Spleen (tissue), 11 donors: ENCODE data around the gene CSHL1. TPM values are rescaled to one million over a fixed set of nuclear protein-coding genes. Genes with fewer than 3 reads are reported as not detected.
A peak's percentile ranks its signal among the peaks of the same experiment; 100 is the strongest.

Experiments used
- DNase-seq: peaks from one replicate; pipeline ENCODE4 v3.0.0-alpha.2; 2020
- H3K27ac ChIP-seq, 8 donors: fragments of 200-600 bp; sonication (generic) in 7 of 8; 1 replicate in 4 of 8; 2 replicates in 4 of 8; pipeline versions ENCODE4 v1.5.0 to v1.8.0; 2016 to 2021; ENCODE audit warnings: inconsistent platforms in 4 of 8, mild to moderate bottlenecking in 4 of 8, moderate library complexity in 1 of 8
- H3K27me3 ChIP-seq, 7 donors: fragments of 200-600 bp; sonication (generic) in 6 of 7; replicated peaks in 1 of 7; 1 replicate in 4 of 7; 2 replicates in 3 of 7; pipeline versions ENCODE4 v1.5.0 to v1.8.0; 2016 to 2021; ENCODE audit warnings: inconsistent platforms in 3 of 7, mild to moderate bottlenecking in 1 of 7
- H3K36me3 ChIP-seq, 6 donors: fragments of 200-600 bp; sonication (generic) in 5 of 6; 1 replicate in 4 of 6; 2 replicates in 2 of 6; pipeline versions ENCODE4 v1.5.0 to v1.8.0; 2016 to 2021; ENCODE audit warnings: inconsistent platforms in 2 of 6
- H3K4me1 ChIP-seq, 6 donors: fragments of 200-600 bp; sonication (generic) in 5 of 6; 1 replicate in 3 of 6; 2 replicates in 3 of 6; pipeline versions ENCODE4 v1.5.0 to v1.8.0; 2016 to 2021; ENCODE audit warnings: inconsistent platforms in 3 of 6
- H3K4me3 ChIP-seq, 8 donors: fragments of 200-600 bp; sonication (generic) in 7 of 8; 1 replicate in 4 of 8; 2 replicates in 4 of 8; pipeline versions ENCODE4 v1.5.0 to v1.8.0; 2016 to 2021; ENCODE audit warnings: inconsistent platforms in 4 of 8, mild to moderate bottlenecking in 4 of 8, moderate library complexity in 2 of 8
- H3K9me3 ChIP-seq, 8 donors: fragments of 200-600 bp; sonication (generic) in 7 of 8; 1 replicate in 4 of 8; 2 replicates in 4 of 8; pipeline versions ENCODE4 v1.5.0 to v1.8.0; 2016 to 2021; ENCODE audit warnings: inconsistent platforms in 4 of 8
- CTCF ChIP-seq, 11 experiments: fragments of 200-600 bp in 7 of 11; fragments of 450-650 bp in 4 of 11; sonication (generic) in 4 of 11; IDR thresholded peaks in 8 of 11; conservative IDR thresholded peaks in 3 of 11; 1 replicate in 7 of 11; 2 replicates in 4 of 11; pipeline versions ENCODE4 v1.4.0 to v1.8.0; 2016 to 2021; ENCODE audit warnings: antibody characterized with exemption in 11 of 11, inconsistent platforms in 4 of 11, mild to moderate bottlenecking in 1 of 11
- POLR2A ChIP-seq, 3 donors: fragments of 450-650 bp; IDR thresholded peaks; one replicate each; pipeline ENCODE4 v1.5.1; 2017; ENCODE audit warnings: antibody characterized with exemption in 3 of 3, mild to moderate bottlenecking in 1 of 3
- POLR2AphosphoS5 ChIP-seq, 3 donors: sonication (generic); formaldehyde crosslinking; IDR thresholded peaks; one replicate each; pipeline ENCODE4 v1.5.1; 2017; ENCODE audit warnings: antibody characterized with exemption in 3 of 3
- WGBS, 5 donors: extraction: QIAGEN DNeasy Blood & Tissue Kit in 3 of 5; methylation state at CpG; one replicate each; pipeline versions ENCODE4 v1.1.5 to v1.1.7; 2013 to 2018; 5-methylcytosine and 5-hydroxymethylcytosine counted together
- intact Hi-C: fragments of 100-400 bp; cut with DNase I; formaldehyde crosslinking; loops from one replicate; pipeline ENCODE4 v1.15.0; 2023; ENCODE audit warnings: low total_unique reads
- polyA plus RNA-seq, 3 donors: library from polyadenylated mRNA; stranded (reverse); fragments of 200-250 nt; gene quantifications; one replicate each; pipeline ENCODE4 v1.2.1, GENCODE V29; 2013
- total RNA-seq, 7 donors: library from RNA; depleted of rRNA in 3 of 7; stranded (reverse); fragments of >200 nt in 3 of 7; fragmentation: NEBNext Ultra II Directional in 4 of 7; extraction: Animal tissue kit (Norgen Biotek cat#: 25700) in 4 of 7; gene quantifications; one replicate each; pipeline versions ENCODE4 v1.1.0 to v1.2.1, GENCODE V29; 2016 to 2021
- donor health status: healthy with polysubstance abuse.
- donor health status: DM: no; HTN: no; CAD: no; lungs with moderate emphysema.
- donor health status: DM: no; HTN: no; CAD: no.
- donor health status: Bipolar disorder and iron deficiency.
- donor health status: healthy.
- donor health status: DM: no; HTN: no; CAD: no.
- donor health status: DM: yes; HTN: yes; CAD: no.

Gene CSHL1
- total and polyA plus RNA-seq, 10 donors: 0.06 TPM; not detected in 9

GRCh38 chr17:63946440-63947363 lies 35.6 kb upstream of the CSHL1 start:
- H3K36me3 ChIP-seq: no peaks in the 10 kb centered on the region
- H3K4me1 ChIP-seq: peaks cover 10 to 68% (median 30%) of the 10 kb centered on the region in 6 donors
- H3K27me3 ChIP-seq: no peaks in the 10 kb centered on the region
- DNase-seq: peak; percentile 92
- H3K4me3 ChIP-seq: peak overlapping the region in 5 of 8 donors; percentile 19 to 52 (median 26)
- H3K9me3 ChIP-seq: no peaks in the 10 kb centered on the region
- TF ChIP-seq CTCF (IDR thresholded peaks at IDR 0.05 in 8 of 11, conservative IDR thresholded peaks at IDR 0.05 in 3 of 11) (peak; percentile 53 to 94 (median 86)), POLR2A (IDR thresholded peaks at IDR 0.05) (no peak), POLR2AphosphoS5 (IDR thresholded peaks at IDR 0.05) (peak in 2 of 3 donors; percentile 49 to 59)
- 22 to 37% (median 29%) methylated on average over 14 to 20 of the region's 20 CpGs for WGBS, 5 donors
- intact Hi-C loops: no loop called here
- peak overlapping the region in 7 of 8 donors; percentile 55 to 84 (median 76) for H3K27ac ChIP-seq

- H3K36me3 ChIP-seq: no peaks in the 10 kb centered on the region
- no peaks in the 10 kb centered on the region for H3K9me3 ChIP-seq
- intact Hi-C loops: no loop called here
- H3K27ac ChIP-seq: peak overlapping the region in 6 of 8 donors; percentile 61 to 84 (median 77)
- peaks cover 10 to 60% (median 30%) of the 10 kb centered on the region in 6 donors for H3K4me1 ChIP-seq
- peak overlapping the region in 4 of 8 donors; percentile 22 to 52 (median 29) for H3K4me3 ChIP-seq
- TF ChIP-seq POLR2A (IDR thresholded peaks at IDR 0.05) (no peak), CTCF (IDR thresholded peaks at IDR 0.05 in 8 of 11, conservative IDR thresholded peaks at IDR 0.05 in 3 of 11) (no peak), POLR2AphosphoS5 (IDR thresholded peaks at IDR 0.05) (no peak)
- H3K27me3 ChIP-seq: no peaks in the 10 kb centered on the region
- 0 to 28% (median 21%) methylated on average over 1 to 6 of the region's 6 CpGs for WGBS, 5 donors
- DNase-seq: peak; percentile 90
These were observed 34.9 kb upstream of the CSHL1 start for GRCh38 chr17:63945784-63946439.

GRCh38 chr17:63944736-63945499 lies 33.9 kb upstream of the CSHL1 start:
- peaks cover 10 to 55% (median 28%) of the 10 kb centered on the region in 6 donors for H3K4me1 ChIP-seq
- DNase-seq: peak; percentile 79
- H3K27me3 ChIP-seq: no peaks in the 10 kb centered on the region
- no peak overlapping the region for H3K4me3 ChIP-seq
- H3K9me3 ChIP-seq: no peaks in the 10 kb centered on the region
- intact Hi-C loops: no loop called here
- 84 to 93% (median 91%) methylated on average over 22 to 24 of the region's 24 CpGs for WGBS, 5 donors
- H3K27ac ChIP-seq: peak overlapping the region in 4 of 8 donors; percentile 76 to 84 (median 80)
- H3K36me3 ChIP-seq: no peaks in the 10 kb centered on the region
- TF ChIP-seq CTCF (IDR thresholded peaks at IDR 0.05 in 8 of 11, conservative IDR thresholded peaks at IDR 0.05 in 3 of 11) (no peak), POLR2AphosphoS5 (IDR thresholded peaks at IDR 0.05) (no peak), POLR2A (IDR thresholded peaks at IDR 0.05) (no peak)
